HepG2 (cell line): ENCODE measurements around the gene NOB1. TPM values are rescaled to one million over a fixed set of nuclear protein-coding genes. Genes with fewer than 3 reads are reported as not detected.

ENCODE experiments used
- AKNA ChIP-seq: sonication (generic); formaldehyde crosslinking; IDR thresholded peaks from 2 replicates; pipeline ENCODE4 v1.4.0; 2020; ENCODE audit warnings: missing genetic modification reagents, borderline replicate concordance
- GZF1 ChIP-seq: sonication (generic); formaldehyde crosslinking; IDR thresholded peaks from 2 replicates; pipeline ENCODE4 v1.5.1; 2020; ENCODE audit warnings: mild to moderate bottlenecking, missing genetic modification reagents
- HMGXB3 ChIP-seq: sonication (generic); formaldehyde crosslinking; IDR thresholded peaks from 2 replicates; pipeline ENCODE4 v1.4.0; 2020; ENCODE audit warnings: missing genetic modification reagents, borderline replicate concordance
- MEIS2 ChIP-seq: sonication (generic); formaldehyde crosslinking; IDR thresholded peaks from 2 replicates; pipeline ENCODE4 v1.9.0; 2021; ENCODE audit warnings: mild to moderate bottlenecking, missing genetic modification reagents
- MLX ChIP-seq: IDR thresholded peaks from 2 replicates; pipeline ENCODE4 v1.6.1; 2016
- REST ChIP-seq, 2 experiments: IDR thresholded peaks; 2 replicates each; pipeline ENCODE4 v1.6.1; 2011 to 2012; ENCODE audit warnings: low read length in 2 of 2, borderline replicate concordance in 1 of 2, low read depth in 1 of 2, mild to moderate bottlenecking in 1 of 2, moderate library complexity in 1 of 2
- SNAI1 ChIP-seq: sonication (generic); formaldehyde crosslinking; IDR thresholded peaks from 2 replicates; pipeline ENCODE4 v1.5.0; 2020; ENCODE audit warnings: mild to moderate bottlenecking, missing genetic modification reagents, borderline replicate concordance
- TBX3 ChIP-seq: fragments of 450-650 bp; IDR thresholded peaks from 2 replicates; pipeline ENCODE4 v1.6.1; 2017; ENCODE audit warnings: antibody characterized with exemption, mild to moderate bottlenecking, inconsistent platforms, borderline replicate concordance
- ZFP36 ChIP-seq: fragments of 150-350 bp; IDR thresholded peaks from 2 replicates; pipeline ENCODE4 v1.6.1; 2018; ENCODE audit warnings: borderline replicate concordance, low read length, low read depth; ENCODE audit not compliant: partially characterized antibody
- ZNF12 ChIP-seq: sonication (generic); formaldehyde crosslinking; IDR thresholded peaks from 2 replicates; pipeline ENCODE4 v1.5.0; 2020; ENCODE audit warnings: missing genetic modification reagents
- ZNF230 ChIP-seq: sonication (generic); formaldehyde crosslinking; IDR thresholded peaks from 2 replicates; pipeline ENCODE4 v1.4.0; 2020; ENCODE audit warnings: mild to moderate bottlenecking, missing genetic modification reagents
- ZNF235 ChIP-seq: sonication (generic); formaldehyde crosslinking; IDR thresholded peaks from 2 replicates; pipeline ENCODE4 v1.8.1; 2023; ENCODE audit warnings: mild to moderate bottlenecking, missing genetic modification reagents, borderline replicate concordance
- ZNF614 ChIP-seq: IDR thresholded peaks from 2 replicates; pipeline ENCODE4 v1.6.1; 2018; ENCODE audit warnings: missing biosample characterization, missing genetic modification reagents, inconsistent platforms, borderline replicate concordance
- polyA plus RNA-seq, 8 experiments: library from polyadenylated mRNA; depleted of rRNA in 3 of 8; stranded (reverse) in 7 of 8; unstranded in 1 of 8; fragments of >200 nt; fragmentation: Illumina TruSeq in 4 of 8; extraction: Trizol in 4 of 8; gene quantifications; 2 replicates each; pipeline versions ENCODE4 v1.2.1 to v1.2.3, GENCODE V29; 2011 to 2016; ENCODE audit warnings: low read depth in 4 of 8, missing spikeins in 1 of 8, mixed read lengths in 1 of 8; ENCODE audit not compliant: insufficient read depth in 1 of 8
- total RNA-seq, 5 experiments: library from RNA; depleted of rRNA; stranded (reverse); fragments of >200 nt; fragmentation: Illumina TruSeq; extraction: Trizol; gene quantifications; 2 replicates each; pipeline ENCODE4 v1.2.3, GENCODE V29; 2016; ENCODE audit warnings: low read depth in 1 of 5

The NOB1 gene
- total and polyA plus RNA-seq, 2 of the 13 experiments (the other 11 are each of a cell fraction or from before 2014, with no cell fraction given): 47.1 to 162 TPM

GRCh38 chr16:69771651-69771967, 16.9 kb upstream of the NOB1 start (continued):
- no peak for TF ChIP-seq REST (IDR thresholded peaks at IDR 0.05; ENCODE audit: borderline replicate concordance in 1 of 2, low read depth in 1 of 2, low read length in 2 of 2)
- no peak for TF ChIP-seq AKNA (CRISPR knock-in tag)
- TF ChIP-seq ZNF614 (CRISPR knock-in tag): no peak
- no peak for TF ChIP-seq MLX (CRISPR knock-in tag)
- no peak for TF ChIP-seq ZNF230
- no peak for TF ChIP-seq GZF1 (CRISPR knock-in tag)
- TF ChIP-seq SNAI1 (CRISPR knock-in tag): no peak
- TF ChIP-seq ZFP36: no peak
- TF ChIP-seq MEIS2: no peak
- TF ChIP-seq ZNF12 (CRISPR knock-in tag): no peak
- no peak for TF ChIP-seq ZNF235
- 0 out of 2 replicates have a peak, but pooled peaks have one; percentile 28 for TF ChIP-seq HMGXB3 (CRISPR knock-in tag)
- TF ChIP-seq TBX3: peak; percentile 93
